C4-2B (cell line): ENCODE data around the gene ETFRF1.

ENCODE experiments used
- CTCF ChIP-seq: fragments of 450-650 bp; conservative IDR thresholded peaks from 2 replicates; pipeline ENCODE4 v1.5.1; 2017; ENCODE audit warnings: mild to moderate bottlenecking
- ZFX ChIP-seq: fragments of 450-650 bp; IDR thresholded peaks from 2 replicates; pipeline ENCODE4 v1.6.1; 2017

- no peak for TF ChIP-seq CTCF
- TF ChIP-seq ZFX: no peak
Measured at GRCh38 chr12:25190793-25191192, 4.2 kb upstream of the ETFRF1 start.
